Epithelial cell of proximal tubule (primary cell): Measurements from ENCODE around the gene DND1. TPM values are rescaled to one million over a fixed set of nuclear protein-coding genes. Genes with fewer than 3 reads are reported as not detected.
A peak's percentile ranks its signal among the peaks of the same experiment; 100 is the strongest.
"Not testable (repeated sequence)": the region's sequence is repeated elsewhere in the genome, so short reads cannot be mapped to it uniquely, and the experiment has no call there.

Experiments used
- DNase-seq: peaks from one replicate; pipeline ENCODE4 v3.0.0-alpha.2; 2011; ENCODE audit warnings: low read depth
- H3K4me3 ChIP-seq: 2 replicates; pipeline ENCODE4 v1.5.1; 2011; ENCODE audit warnings: low read depth, mild to moderate bottlenecking, low read length
- CTCF ChIP-seq: conservative IDR thresholded peaks from 2 replicates; pipeline ENCODE4 v1.5.1; 2012; ENCODE audit warnings: low read depth, mild to moderate bottlenecking, low read length
- total RNA-seq: library from RNA; depleted of rRNA; stranded (reverse); fragments of >200 nt; gene quantifications from 2 replicates; pipeline ENCODE4 v1.2.3, GENCODE V29; 2015

DND1 gene
- total RNA-seq, 1 donor from 2014 or later, result not detected

DNA sequence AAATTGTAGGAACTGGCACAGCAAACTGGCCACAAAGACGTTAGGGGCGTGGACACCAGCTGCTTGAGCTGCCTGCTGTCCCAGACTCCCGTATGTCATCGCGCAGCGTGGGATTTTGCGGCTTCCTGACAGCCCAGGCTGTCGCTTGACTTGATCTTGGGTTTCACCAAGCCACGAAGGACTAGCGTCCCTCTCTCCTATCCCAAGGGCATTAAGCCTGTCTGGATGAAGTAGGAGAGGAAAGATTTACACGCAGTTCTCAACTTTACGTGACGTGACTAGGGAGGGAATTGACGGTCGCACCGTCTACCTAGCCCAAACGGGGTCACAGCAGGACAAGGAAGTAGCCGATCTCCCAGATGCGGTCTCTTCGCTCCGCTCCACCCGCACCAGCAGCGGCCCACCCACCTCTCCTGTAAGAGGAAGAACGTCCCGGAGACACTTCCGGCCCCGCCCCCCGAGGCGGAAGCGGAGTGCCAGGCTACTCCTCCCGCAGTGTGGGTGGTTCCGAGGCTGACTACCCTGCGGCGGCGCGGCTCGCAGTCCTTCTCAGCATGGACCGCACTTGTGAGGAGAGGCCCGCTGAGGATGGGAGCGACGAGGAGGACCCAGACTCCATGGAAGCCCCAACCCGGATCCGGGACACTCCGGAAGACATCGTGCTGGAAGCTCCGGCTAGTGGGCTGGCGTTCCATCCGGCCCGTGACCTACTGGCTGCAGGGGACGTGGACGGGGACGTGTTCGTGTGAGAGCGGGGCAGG lies 8.8 kb downstream of the DND1 start, which contains the start of gene WDR55:
Gene WDR55, plus strand, starts transcription at position 546 of the 761 bp plus-strand sequence. Its CDS starts 9 bp downstream, at position 555.
- no peak for DNase-seq
- H3K4me3 ChIP-seq, result peak within 1 kb of the TSS; percentile 80
- no peak for TF ChIP-seq CTCF

- DNase-seq, result no peak
- no peak for TF ChIP-seq CTCF
- peak overlapping the region; percentile 80 for H3K4me3 ChIP-seq
These were observed 9.4 kb downstream of the DND1 start for GRCh38 chr5:140664030-140664358.

GRCh38 chr5:140660371-140660770 lies 13.0 kb downstream of the DND1 start:
- not testable (repeated sequence) for DNase-seq, H3K4me3 ChIP-seq

GRCh38 chr5:140658870-140659269 lies 14.5 kb downstream of the DND1 start:
- no peak for TF ChIP-seq CTCF

GRCh38 chr5:140647042-140647419 lies 26.3 kb downstream of the DND1 start:
- H3K4me3 ChIP-seq, result peak overlapping the region; percentile 95
- no peak for DNase-seq
- TF ChIP-seq CTCF, result no peak

More at GRCh38 chr5:140658870-140659269, 14.5 kb downstream of the DND1 start:
- H3K4me3 ChIP-seq, result no peak overlapping the region
- DNase-seq, result no peak

DNA sequence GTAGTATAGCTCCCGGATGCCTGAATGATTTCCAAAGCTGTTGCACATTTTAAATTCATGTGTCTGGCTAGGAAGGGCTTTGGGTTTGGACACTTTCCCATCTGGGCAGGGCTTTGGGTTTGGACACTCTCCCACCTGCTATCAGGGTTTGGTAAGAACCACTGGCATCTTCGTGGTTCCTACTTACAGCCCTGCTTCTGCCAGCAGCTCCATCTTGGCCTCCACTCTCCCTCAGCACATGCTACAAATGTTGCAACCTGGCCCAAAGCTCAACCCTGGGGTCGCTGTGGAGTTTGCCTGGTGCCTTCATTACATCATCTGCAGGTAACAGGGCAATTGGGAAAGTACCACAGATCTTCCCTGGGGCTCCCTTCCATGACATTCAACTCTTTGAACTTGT lies 30.7 kb downstream of the DND1 start:
- H3K4me3 ChIP-seq, result no peak overlapping the region
- DNase-seq, result no peak
- TF ChIP-seq CTCF, result no peak

- H3K4me3 ChIP-seq, result no peak overlapping the region
- no peak for DNase-seq
- TF ChIP-seq CTCF, result no peak
These were observed 31.7 kb downstream of the DND1 start for GRCh38 chr5:140641716-140642115.
